Neutrophil (primary cell): ENCODE results near the gene TPRA1.
"Not testable (repeated sequence)": the region's sequence is repeated elsewhere in the genome, so short reads cannot be mapped to it uniquely, and the experiment has no call there.

Experiments used
- H3K27ac ChIP-seq: fragments of 200-600 bp; sonication (generic); 2 replicates; pipeline ENCODE4 v1.5.1; 2016; ENCODE audit warnings: mild to moderate bottlenecking, moderate library complexity
- H3K27me3 ChIP-seq: fragments of 200-600 bp; sonication (generic); 2 replicates; pipeline ENCODE4 v1.6.0; 2016; ENCODE audit warnings: mild to moderate bottlenecking
- H3K36me3 ChIP-seq: fragments of 200-600 bp; sonication (generic); 2 replicates; pipeline ENCODE4 v1.5.1; 2017
- H3K4me1 ChIP-seq, 2 experiments: fragments of 200-600 bp in 1 of 2; sonication (generic) in 1 of 2; 1 replicate in 1 of 2; 2 replicates in 1 of 2; pipeline versions ENCODE4 v1.5.1 to v1.6.1; 2013 to 2016; ENCODE audit warnings: low read depth in 1 of 2, low read length in 1 of 2, mild to moderate bottlenecking in 1 of 2, moderate library complexity in 1 of 2; ENCODE audit not compliant: control insufficient read depth in 1 of 2, insufficient read depth in 1 of 2
- H3K4me3 ChIP-seq, 2 experiments: fragments of 200-600 bp in 1 of 2; sonication (generic) in 1 of 2; 1 replicate in 1 of 2; 2 replicates in 1 of 2; pipeline ENCODE4 v1.5.1; 2013 to 2016; ENCODE audit warnings: low read depth in 1 of 2, low read length in 1 of 2, mild to moderate bottlenecking in 1 of 2, moderate library complexity in 1 of 2
- H3K9me3 ChIP-seq: fragments of 200-600 bp; sonication (generic); 2 replicates; pipeline ENCODE4 v1.5.1; 2016
- TF ChIP-seq, protein P1 (sequence below): fragments of 200-600 bp; sonication (generic); IDR thresholded peaks from 2 replicates; pipeline ENCODE4 v1.5.1; 2016; ENCODE audit warnings: antibody characterized with exemption

Gene TPRA1

DNA sequence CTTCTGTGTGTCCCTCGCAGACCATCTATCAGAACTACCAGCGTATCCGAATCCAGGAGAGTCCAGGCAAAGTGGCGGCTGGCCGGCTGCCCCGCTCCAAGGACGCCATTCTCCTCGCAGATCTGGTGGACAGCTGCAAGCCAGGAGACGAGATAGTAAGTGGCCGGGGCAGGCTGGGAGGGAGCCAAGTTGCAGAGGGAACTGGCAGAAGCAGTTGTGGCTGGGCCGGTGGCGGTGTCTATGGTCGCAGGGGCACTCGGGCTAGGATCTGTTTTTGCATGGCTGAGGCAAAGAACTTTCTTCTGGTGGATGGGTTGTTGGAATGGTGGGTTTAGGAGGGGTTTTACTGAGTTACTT is 17.8 kb upstream of the TPRA1 start:
- Histone ChIP-seq H3K27me3 (no peaks in the 10 kb centered on the region), H3K4me3 (no peak overlapping the region), H3K4me1 (peaks cover 16 to 21% of the 10 kb centered on the region in 2 experiments), H3K36me3 (peaks cover 11% of the 10 kb centered on the region), H3K27ac (peak overlapping the region; percentile 64), H3K9me3 (no peaks in the 10 kb centered on the region)
- TF ChIP-seq, protein P1, sequence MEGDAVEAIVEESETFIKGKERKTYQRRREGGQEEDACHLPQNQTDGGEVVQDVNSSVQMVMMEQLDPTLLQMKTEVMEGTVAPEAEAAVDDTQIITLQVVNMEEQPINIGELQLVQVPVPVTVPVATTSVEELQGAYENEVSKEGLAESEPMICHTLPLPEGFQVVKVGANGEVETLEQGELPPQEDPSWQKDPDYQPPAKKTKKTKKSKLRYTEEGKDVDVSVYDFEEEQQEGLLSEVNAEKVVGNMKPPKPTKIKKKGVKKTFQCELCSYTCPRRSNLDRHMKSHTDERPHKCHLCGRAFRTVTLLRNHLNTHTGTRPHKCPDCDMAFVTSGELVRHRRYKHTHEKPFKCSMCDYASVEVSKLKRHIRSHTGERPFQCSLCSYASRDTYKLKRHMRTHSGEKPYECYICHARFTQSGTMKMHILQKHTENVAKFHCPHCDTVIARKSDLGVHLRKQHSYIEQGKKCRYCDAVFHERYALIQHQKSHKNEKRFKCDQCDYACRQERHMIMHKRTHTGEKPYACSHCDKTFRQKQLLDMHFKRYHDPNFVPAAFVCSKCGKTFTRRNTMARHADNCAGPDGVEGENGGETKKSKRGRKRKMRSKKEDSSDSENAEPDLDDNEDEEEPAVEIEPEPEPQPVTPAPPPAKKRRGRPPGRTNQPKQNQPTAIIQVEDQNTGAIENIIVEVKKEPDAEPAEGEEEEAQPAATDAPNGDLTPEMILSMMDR: no peak

DNA sequence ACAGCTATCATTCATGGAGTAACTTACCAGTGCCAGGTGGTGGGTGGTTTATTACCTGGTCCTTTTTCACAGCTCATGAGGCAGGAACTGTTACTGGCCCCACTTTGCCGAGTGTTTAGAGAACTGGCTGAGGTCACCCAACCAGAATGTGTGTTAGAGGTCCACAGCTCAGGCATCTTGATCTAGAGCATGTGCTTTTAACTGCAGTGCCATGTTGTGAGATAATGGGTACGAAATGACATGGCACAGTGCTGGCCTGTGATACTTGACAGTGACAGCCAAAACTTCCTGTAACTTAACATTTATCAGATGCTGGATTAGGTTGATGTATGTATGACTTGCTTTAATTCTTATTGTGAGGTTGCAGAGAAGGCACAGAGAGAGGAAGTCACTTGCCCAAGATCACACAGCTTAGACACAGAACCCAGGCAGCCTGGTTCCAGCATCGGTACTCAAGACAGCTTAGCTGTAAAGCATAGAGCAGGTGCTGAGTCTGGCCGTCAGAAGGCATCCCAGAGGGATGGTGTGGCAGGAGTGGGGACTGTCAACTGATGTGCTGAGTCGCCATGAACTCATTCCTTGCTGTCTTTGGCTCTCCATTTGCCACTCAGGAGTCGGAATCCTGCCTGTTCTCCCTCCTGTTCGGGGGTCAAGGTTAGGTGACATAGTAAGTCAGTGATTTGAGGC is 17.3 kb upstream of the TPRA1 start:
- peaks cover 16% of the 10 kb centered on the region in 2 experiments for H3K4me1 ChIP-seq
- TF ChIP-seq, protein P1: no peak
- peak overlapping the region; percentile 36 for H3K27ac ChIP-seq
- H3K36me3 ChIP-seq: peaks cover 11% of the 10 kb centered on the region
- H3K4me3 ChIP-seq: no peak overlapping the region
- H3K9me3 ChIP-seq: no peaks in the 10 kb centered on the region
- no peaks in the 10 kb centered on the region for H3K27me3 ChIP-seq

DNA sequence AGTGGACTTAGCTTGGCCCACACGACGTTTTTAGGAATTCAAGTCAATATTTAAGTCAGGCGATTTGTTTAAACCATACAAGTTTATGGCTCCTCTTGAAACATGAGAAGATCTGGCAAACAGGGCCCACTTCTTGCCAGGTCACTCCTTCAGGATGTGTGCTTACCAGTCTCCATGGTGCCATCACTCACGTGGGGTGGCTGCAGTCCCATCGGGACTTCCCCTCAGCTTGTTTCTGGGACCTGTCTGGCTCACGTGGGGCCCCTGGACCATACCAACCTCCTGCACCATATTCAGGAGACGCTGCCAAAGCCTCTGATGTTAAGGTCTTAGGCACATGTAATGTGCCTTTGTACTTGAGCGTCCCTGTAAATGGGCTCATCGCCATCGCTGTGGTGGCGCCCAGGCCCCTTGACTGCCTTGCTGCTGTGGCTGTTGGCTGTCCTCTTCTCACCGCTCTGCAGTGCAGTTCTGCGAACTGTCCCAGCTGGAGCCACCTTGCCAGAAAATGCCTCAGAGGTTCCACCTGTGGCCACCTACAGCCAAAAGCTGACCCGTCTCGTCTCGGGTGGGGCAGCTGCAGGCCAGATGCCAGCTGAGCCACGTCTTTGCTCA is 16.6 kb upstream of the TPRA1 start:
- H3K4me1 ChIP-seq: peaks cover 16% of the 10 kb centered on the region in 2 experiments
- H3K27ac ChIP-seq: no peak overlapping the region
- H3K27me3 ChIP-seq: no peaks in the 10 kb centered on the region
- no peak overlapping the region for H3K4me3 ChIP-seq
- TF ChIP-seq, protein P1: no peak
- H3K9me3 ChIP-seq: no peaks in the 10 kb centered on the region
- H3K36me3 ChIP-seq: peaks cover 11% of the 10 kb centered on the region

DNA sequence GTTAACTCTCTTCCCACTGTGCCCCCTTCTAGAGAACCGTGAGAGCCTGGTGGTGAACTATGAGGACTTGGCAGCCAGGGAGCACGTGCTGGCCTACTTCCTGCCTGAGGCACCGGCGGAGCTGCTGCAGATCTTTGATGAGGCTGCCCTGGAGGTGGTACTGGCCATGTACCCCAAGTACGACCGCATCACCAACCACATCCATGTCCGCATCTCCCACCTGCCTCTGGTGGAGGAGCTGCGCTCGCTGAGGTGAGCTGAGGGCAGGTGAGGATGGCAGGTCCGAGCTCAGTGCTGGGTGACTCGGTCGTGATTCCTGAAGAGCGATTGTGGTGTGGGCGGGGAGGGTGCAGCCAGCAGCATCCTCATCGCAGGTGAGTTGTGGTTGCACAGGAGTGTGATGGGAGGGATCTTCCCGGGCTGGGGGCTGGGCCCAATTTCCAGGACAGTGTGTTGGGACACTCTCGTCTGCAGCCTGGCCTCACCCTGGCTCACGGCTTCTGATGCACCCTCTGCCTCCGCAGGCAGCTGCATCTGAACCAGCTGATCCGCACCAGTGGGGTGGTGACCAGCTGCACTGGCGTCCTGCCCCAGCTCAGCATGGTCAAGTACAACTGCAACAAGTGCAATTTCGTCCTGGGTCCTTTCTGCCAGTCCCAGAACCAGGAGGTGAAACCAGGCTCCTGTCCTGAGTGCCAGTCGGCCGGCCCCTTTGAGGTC is 15.7 kb upstream of the TPRA1 start:
- H3K27ac ChIP-seq: no peak overlapping the region
- H3K4me1 ChIP-seq: peaks cover 16% of the 10 kb centered on the region in 2 experiments
- no peaks in the 10 kb centered on the region for H3K27me3 ChIP-seq
- H3K36me3 ChIP-seq: peaks cover 11% of the 10 kb centered on the region
- H3K4me3 ChIP-seq: no peak overlapping the region
- H3K9me3 ChIP-seq: no peaks in the 10 kb centered on the region
- TF ChIP-seq, protein P1: no peak

DNA sequence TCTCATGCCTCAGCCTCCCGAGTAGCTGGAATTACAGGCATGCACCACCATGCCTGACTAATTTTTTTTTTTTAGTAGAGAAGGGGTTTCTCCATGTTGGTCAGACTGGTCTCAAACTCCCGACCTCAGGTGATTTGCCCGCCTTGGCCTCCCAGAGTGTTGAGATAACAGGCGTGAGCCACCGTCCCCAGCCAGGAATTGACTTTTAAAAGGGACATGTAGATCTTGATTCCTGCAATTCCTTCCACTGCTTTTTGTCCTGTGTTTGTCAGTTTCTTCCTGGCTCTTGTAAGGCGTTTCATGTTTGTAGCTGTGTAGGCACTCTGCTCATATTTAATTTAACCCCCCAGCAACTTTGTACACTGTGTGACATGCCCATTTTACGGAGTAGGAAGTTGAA is 15.0 kb upstream of the TPRA1 start:
- H3K27ac ChIP-seq, H3K9me3 ChIP-seq, H3K27me3 ChIP-seq, H3K4me3 ChIP-seq: not testable (repeated sequence)
- peaks cover 11% of the 10 kb centered on the region for H3K36me3 ChIP-seq
- peaks cover 16% of the 10 kb centered on the region in 2 experiments for H3K4me1 ChIP-seq
